ENCODE data around the gene EIF4B.
A peak's percentile ranks its signal among the peaks of the same experiment; 100 is the strongest.

DNA sequence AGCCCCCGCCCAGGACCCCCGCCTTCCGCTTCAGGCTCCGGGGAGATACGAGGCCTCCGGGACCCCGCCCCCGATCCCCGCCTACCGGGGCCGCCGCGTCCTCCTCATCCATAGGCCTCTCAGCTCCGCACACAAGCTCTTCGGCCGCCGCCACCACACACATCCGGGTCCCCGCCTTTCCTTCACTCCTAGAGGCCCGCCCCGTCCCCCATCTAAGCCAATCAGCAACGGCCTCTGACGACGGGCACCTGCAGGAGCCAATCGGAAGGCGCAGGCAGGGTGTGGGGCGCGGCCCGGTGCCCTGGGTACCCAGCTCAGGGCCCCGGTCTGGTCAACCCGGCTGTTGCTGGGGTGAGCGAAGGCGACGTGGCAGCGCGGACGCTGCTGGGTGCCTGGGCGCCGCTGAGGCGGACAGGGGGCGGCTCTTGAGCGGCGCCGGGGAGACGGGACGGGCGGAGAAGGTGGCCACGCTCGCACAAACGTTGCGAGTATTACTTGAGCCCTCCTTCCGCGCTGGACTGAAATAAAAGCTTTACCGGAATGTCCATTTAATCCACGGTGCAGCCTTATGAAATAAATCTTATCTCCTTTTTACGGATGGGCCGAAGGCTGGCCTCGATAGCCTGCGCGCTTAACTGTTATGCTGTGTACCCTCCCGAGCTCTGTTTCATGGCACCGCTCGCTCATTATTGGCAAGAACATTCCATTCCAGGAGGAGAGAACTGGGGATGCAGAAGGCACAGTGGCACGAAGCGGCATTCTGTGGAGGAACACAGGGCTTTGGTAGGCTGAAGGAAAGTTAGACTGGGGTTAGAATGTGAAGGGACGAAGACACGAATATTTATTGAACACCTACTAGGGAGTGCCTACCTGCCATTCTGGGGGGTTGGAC lies 73.2 kb downstream of the EIF4B start, which contains the start of gene SPRYD3:
- TF ChIP-seq, protein P1, sequence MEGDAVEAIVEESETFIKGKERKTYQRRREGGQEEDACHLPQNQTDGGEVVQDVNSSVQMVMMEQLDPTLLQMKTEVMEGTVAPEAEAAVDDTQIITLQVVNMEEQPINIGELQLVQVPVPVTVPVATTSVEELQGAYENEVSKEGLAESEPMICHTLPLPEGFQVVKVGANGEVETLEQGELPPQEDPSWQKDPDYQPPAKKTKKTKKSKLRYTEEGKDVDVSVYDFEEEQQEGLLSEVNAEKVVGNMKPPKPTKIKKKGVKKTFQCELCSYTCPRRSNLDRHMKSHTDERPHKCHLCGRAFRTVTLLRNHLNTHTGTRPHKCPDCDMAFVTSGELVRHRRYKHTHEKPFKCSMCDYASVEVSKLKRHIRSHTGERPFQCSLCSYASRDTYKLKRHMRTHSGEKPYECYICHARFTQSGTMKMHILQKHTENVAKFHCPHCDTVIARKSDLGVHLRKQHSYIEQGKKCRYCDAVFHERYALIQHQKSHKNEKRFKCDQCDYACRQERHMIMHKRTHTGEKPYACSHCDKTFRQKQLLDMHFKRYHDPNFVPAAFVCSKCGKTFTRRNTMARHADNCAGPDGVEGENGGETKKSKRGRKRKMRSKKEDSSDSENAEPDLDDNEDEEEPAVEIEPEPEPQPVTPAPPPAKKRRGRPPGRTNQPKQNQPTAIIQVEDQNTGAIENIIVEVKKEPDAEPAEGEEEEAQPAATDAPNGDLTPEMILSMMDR (IDR thresholded peaks at IDR 0.05), result no peak
- TF ChIP-seq POLR2AphosphoS5 (IDR thresholded peaks at IDR 0.05; ENCODE audit: low read depth, low read length), result peak; percentile 85
- TF ChIP-seq SIN3A (IDR thresholded peaks at IDR 0.05; ENCODE audit: borderline replicate concordance, insufficient read depth, low read depth, low read length), result 0 out of 2 replicates have a peak, but pooled peaks have one; percentile 20
